Astrocyte (in vitro differentiated cells and primary cell): ENCODE measurements around the gene HMCN1. TPM values are rescaled to one million over a fixed set of nuclear protein-coding genes. Genes with fewer than 3 reads are reported as not detected.

Source experiments
- DNase-seq: peaks from one replicate; pipeline ENCODE4 v3.0.0-alpha.2; 2010; ENCODE audit warnings: low read depth
- FAIRE-seq: peaks from 2 replicates; lab custom pipeline; 2011; peaks lifted over from hg19 to GRCh38; lab: Jason Lieb, UNC
- H2AFZ ChIP-seq: 2 replicates; pipeline ENCODE4 v1.6.0; 2012; ENCODE audit warnings: low read depth, low read length, inconsistent platforms
- H3K27ac ChIP-seq: 2 replicates; pipeline ENCODE4 v1.5.1; 2011; ENCODE audit warnings: low read depth, low read length, inconsistent platforms
- H3K27me3 ChIP-seq: 2 replicates; pipeline ENCODE4 v1.6.0; 2011; ENCODE audit warnings: low read length, inconsistent platforms; ENCODE audit not compliant: insufficient read depth
- H3K36me3 ChIP-seq: 2 replicates; pipeline ENCODE4 v1.5.1; 2011; ENCODE audit warnings: low read length, inconsistent platforms; ENCODE audit not compliant: insufficient read depth
- H3K4me1 ChIP-seq: 2 replicates; pipeline ENCODE4 v1.5.1; 2011; ENCODE audit warnings: low read length, inconsistent platforms; ENCODE audit not compliant: insufficient read depth
- H3K4me2 ChIP-seq: 2 replicates; pipeline ENCODE4 v1.6.0; 2012; ENCODE audit warnings: low read length, inconsistent platforms
- H3K4me3 ChIP-seq: 2 replicates; pipeline ENCODE4 v1.5.1; 2011; ENCODE audit warnings: low read depth, mild to moderate bottlenecking, low read length, inconsistent platforms; ENCODE audit not compliant: insufficient read depth
- H3K79me2 ChIP-seq: 2 replicates; pipeline ENCODE4 v1.6.0; 2012; ENCODE audit warnings: mild to moderate bottlenecking, low read length, inconsistent platforms; ENCODE audit not compliant: insufficient read depth
- H3K9ac ChIP-seq: 2 replicates; pipeline ENCODE4 v1.6.0; 2012; ENCODE audit warnings: mild to moderate bottlenecking, low read length, inconsistent platforms
- H3K9me3 ChIP-seq: 2 replicates; pipeline ENCODE4 v1.5.1; 2012; ENCODE audit warnings: low read depth, mild to moderate bottlenecking, low read length, inconsistent platforms; ENCODE audit not compliant: insufficient read depth
- H4K20me1 ChIP-seq: 2 replicates; pipeline ENCODE4 v1.6.0; 2012; ENCODE audit warnings: low read length, inconsistent platforms; ENCODE audit not compliant: insufficient read depth
- H3K27ac Mint-ChIP-seq: one replicate; pipeline ENCODE4 v1.8.0; 2021; ENCODE audit warnings: mild to moderate bottlenecking, mixed read lengths; ENCODE audit not compliant: unreplicated experiment
- H3K27me3 Mint-ChIP-seq: one replicate; pipeline ENCODE4 v1.8.0; 2021; ENCODE audit warnings: low read depth, mixed read lengths; ENCODE audit not compliant: unreplicated experiment
- H3K36me3 Mint-ChIP-seq: one replicate; pipeline ENCODE4 v1.8.0; 2021; ENCODE audit warnings: low read depth, mixed read lengths; ENCODE audit not compliant: unreplicated experiment
- H3K4me1 Mint-ChIP-seq: one replicate; pipeline ENCODE4 v1.8.0; 2021; ENCODE audit warnings: low read depth, mixed read lengths; ENCODE audit not compliant: unreplicated experiment
- H3K4me3 Mint-ChIP-seq: one replicate; pipeline ENCODE4 v1.8.0; 2021; ENCODE audit warnings: mild to moderate bottlenecking, moderate library complexity, mixed read lengths; ENCODE audit not compliant: unreplicated experiment
- H3K9me3 Mint-ChIP-seq: one replicate; pipeline ENCODE4 v1.8.0; 2021; ENCODE audit warnings: mild to moderate bottlenecking, mixed read lengths; ENCODE audit not compliant: unreplicated experiment
- CTCF ChIP-seq: IDR thresholded peaks from 2 replicates; pipeline ENCODE4 v1.5.1; 2011; ENCODE audit warnings: low read depth, mild to moderate bottlenecking, inconsistent platforms, low read length, moderate library complexity; ENCODE audit not compliant: insufficient read depth
- EZH2 ChIP-seq: IDR thresholded peaks from 2 replicates; pipeline ENCODE4 v1.6.1; 2012; ENCODE audit warnings: mild to moderate bottlenecking, low read length, inconsistent platforms; ENCODE audit not compliant: insufficient read depth
- total RNA-seq: library from RNA; stranded (reverse); gene quantifications from 2 replicates; pipeline ENCODE4 v1.2.1, GENCODE V29; 2021

HMCN1 gene
- total RNA-seq, 1 donor from 2014 or later, result 19.7 TPM

DNA sequence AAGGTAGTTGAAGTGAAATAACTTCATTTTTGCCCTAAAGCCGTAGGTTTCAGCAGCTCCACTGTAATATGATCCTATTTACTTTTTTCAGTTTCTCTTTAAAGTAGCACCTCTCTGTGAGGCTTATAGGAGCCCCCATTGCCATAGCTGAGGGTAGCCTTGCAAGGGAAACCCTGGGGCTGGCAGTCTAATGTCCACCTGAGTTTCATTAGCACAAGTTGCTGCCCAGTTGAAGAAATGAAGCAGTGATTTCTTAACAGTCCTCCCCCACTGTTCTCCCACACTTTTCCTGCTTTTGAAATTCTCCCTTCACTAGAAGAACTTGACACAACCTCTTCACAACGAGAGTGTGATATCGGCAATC lies 1.5 kb downstream of the HMCN1 start:
- no peak overlapping the region for H3K27ac Mint-ChIP-seq
- no peak overlapping the region for H2AFZ ChIP-seq

GRCh38 chr1:185739967-185740366 lies 5.8 kb downstream of the HMCN1 start:
- Histone ChIP-seq H3K36me3 (no peaks in the 10 kb centered on the region), H3K9me3 (no peaks in the 10 kb centered on the region), H3K4me3 (no peak overlapping the region), H3K4me2 (no peak overlapping the region), H3K27me3 (no peaks in the 10 kb centered on the region), H2AFZ (no peak overlapping the region), H3K4me1 (peaks cover 8% of the 10 kb centered on the region), H3K9ac (no peak overlapping the region), H3K27ac (no peak overlapping the region), H4K20me1 (no peaks in the 10 kb centered on the region), H3K79me2 (no peaks in the 10 kb centered on the region)
- TF ChIP-seq CTCF (no peak), EZH2 (no peak)
- no peak for DNase-seq
- Mint-ChIP-seq H3K9me3 (peaks cover 2% of the 10 kb centered on the region), H3K4me1 (peaks cover 7% of the 10 kb centered on the region), H3K4me3 (no peak overlapping the region), H3K27me3 (no peaks in the 10 kb centered on the region), H3K27ac (no peak overlapping the region), H3K36me3 (peaks cover 5% of the 10 kb centered on the region)
- no peak for FAIRE-seq

More for the DNA sequence above, 1.5 kb downstream of the HMCN1 start:
- Histone ChIP-seq H3K4me3 (peak overlapping the region; percentile 65), H3K9me3 (no peaks in the 10 kb centered on the region), H4K20me1 (no peaks in the 10 kb centered on the region), H3K9ac (peak overlapping the region; percentile 80), H3K27ac (peak overlapping the region; percentile 30), H3K4me2 (peak overlapping the region; percentile 92), H3K27me3 (no peaks in the 10 kb centered on the region), H3K79me2 (no peaks in the 10 kb centered on the region), H3K36me3 (no peaks in the 10 kb centered on the region), H3K4me1 (peaks cover 14% of the 10 kb centered on the region)
- no peaks in the 10 kb centered on the region for H3K9me3 Mint-ChIP-seq
- DNase-seq (no peak), FAIRE-seq (peak; percentile 5)
- no peaks in the 10 kb centered on the region for H3K36me3 Mint-ChIP-seq
- peaks cover 7% of the 10 kb centered on the region for H3K4me1 Mint-ChIP-seq
- no peaks in the 10 kb centered on the region for H3K27me3 Mint-ChIP-seq
- peak overlapping the region; percentile 87 for H3K4me3 Mint-ChIP-seq
- TF ChIP-seq EZH2, result no peak
- TF ChIP-seq CTCF, result no peak

GRCh38 chr1:185741551-185741950 lies 7.4 kb downstream of the HMCN1 start:
- no peak overlapping the region for H3K4me2 ChIP-seq
- FAIRE-seq (no peak), DNase-seq (no peak)
- H2AFZ ChIP-seq, result no peak overlapping the region
- Mint-ChIP-seq H3K9me3 (peaks cover 2% of the 10 kb centered on the region), H3K27ac (no peak overlapping the region), H3K4me1 (peaks cover 3% of the 10 kb centered on the region), H3K27me3 (no peaks in the 10 kb centered on the region), H3K4me3 (no peak overlapping the region), H3K36me3 (peaks cover 5% of the 10 kb centered on the region)
- H3K4me3 ChIP-seq, result no peak overlapping the region
- no peak overlapping the region for H3K9ac ChIP-seq
- H3K36me3 ChIP-seq, result no peaks in the 10 kb centered on the region
- H3K4me1 ChIP-seq, result no peaks in the 10 kb centered on the region
- no peaks in the 10 kb centered on the region for H3K27me3 ChIP-seq
- TF ChIP-seq EZH2, result no peak
- no peaks in the 10 kb centered on the region for H3K9me3 ChIP-seq
- H4K20me1 ChIP-seq, result no peaks in the 10 kb centered on the region
- H3K79me2 ChIP-seq, result no peaks in the 10 kb centered on the region
- H3K27ac ChIP-seq, result no peak overlapping the region
